Erythroblast (primary cell): ENCODE results near the gene CUX1.

Experiments used
- GATA1 ChIP-seq: IDR thresholded peaks from 2 replicates; pipeline ENCODE4 v1.6.1; 2011; ENCODE audit warnings: low read depth, mild to moderate bottlenecking, control low read depth, low read length, moderate library complexity
- POLR2A ChIP-seq: IDR thresholded peaks from 2 replicates; pipeline ENCODE4 v1.6.1; 2011; ENCODE audit warnings: mild to moderate bottlenecking, low read length

GRCh38 chr7:102260856-102261255 is 443.4 kb downstream of the CUX1 start:
- TF ChIP-seq POLR2A (no peak), GATA1 (no peak)
